Neuronal stem cell (in vitro differentiated cells): ENCODE measurements around the gene DCAF7.

Experiments used
- DNase-seq: peaks from one replicate; pipeline ENCODE4 v3.0.0-alpha.2; 2013; ENCODE audit warnings: low spot score
- H2AFZ ChIP-seq: one replicate; pipeline ENCODE4 v1.6.1; 2013; ENCODE audit warnings: mild to moderate bottlenecking, low read length, inconsistent platforms
- H2AK5ac ChIP-seq: 2 replicates; pipeline ENCODE4 v1.6.1; 2013; ENCODE audit warnings: low read depth, mild to moderate bottlenecking, inconsistent platforms, low read length, moderate library complexity, mixed read lengths
- H2BK120ac ChIP-seq: 2 replicates; pipeline ENCODE4 v1.6.1; 2013; ENCODE audit warnings: low read depth, mild to moderate bottlenecking, inconsistent platforms, low read length, moderate library complexity, mixed read lengths
- H2BK12ac ChIP-seq: one replicate; pipeline ENCODE4 v1.6.1; 2013; ENCODE audit warnings: low read length, inconsistent platforms
- H2BK15ac ChIP-seq: 2 replicates; pipeline ENCODE4 v1.6.1; 2013; ENCODE audit warnings: mild to moderate bottlenecking, low read length, inconsistent platforms, mixed read lengths
- H2BK5ac ChIP-seq: one replicate; pipeline ENCODE4 v1.6.1; 2013; ENCODE audit warnings: inconsistent platforms, mild to moderate bottlenecking, low read length, moderate library complexity
- H3K14ac ChIP-seq: one replicate; pipeline ENCODE4 v1.6.1; 2013; ENCODE audit warnings: low read length, inconsistent platforms
- H3K18ac ChIP-seq: 2 replicates; pipeline ENCODE4 v1.6.1; 2013; ENCODE audit warnings: low read length, inconsistent platforms
- H3K23ac ChIP-seq: 2 replicates; pipeline ENCODE4 v1.6.1; 2013; ENCODE audit warnings: low read depth, mild to moderate bottlenecking, mixed read lengths, low read length, inconsistent platforms; ENCODE audit not compliant: poor library complexity
- H3K27ac ChIP-seq: replicated peaks from 3 replicates; pipeline ENCODE4 v1.5.1; 2013; ENCODE audit warnings: low read length, inconsistent platforms
- H3K27me3 ChIP-seq, 3 experiments: 2 replicates each; pipeline ENCODE4 v1.6.1; 2013; ENCODE audit warnings: low read length in 3 of 3, mild to moderate bottlenecking in 2 of 3, inconsistent platforms in 1 of 3, low read depth in 1 of 3, mixed read lengths in 1 of 3, moderate library complexity in 1 of 3; ENCODE audit not compliant: control insufficient read depth in 3 of 3, insufficient read depth in 3 of 3
- H3K36me3 ChIP-seq, 2 donors: replicated peaks in 1 of 2; 2 replicates each; pipeline ENCODE4 v1.6.1; 2013; ENCODE audit warnings: low read length in 2 of 2; ENCODE audit not compliant: control insufficient read depth in 2 of 2, insufficient read depth in 2 of 2
- H3K4ac ChIP-seq: 2 replicates; pipeline ENCODE4 v1.6.1; 2013; ENCODE audit warnings: inconsistent platforms, mild to moderate bottlenecking, low read length, moderate library complexity
- H3K4me1 ChIP-seq, 2 donors: 1 replicate in 1 of 2; 2 replicates in 1 of 2; pipeline ENCODE4 v1.6.1; 2013; ENCODE audit warnings: low read length in 2 of 2, low read depth in 1 of 2; ENCODE audit not compliant: control insufficient read depth in 2 of 2, insufficient read depth in 1 of 2
- H3K4me2 ChIP-seq: one replicate; pipeline ENCODE4 v1.6.1; 2013; ENCODE audit warnings: mild to moderate bottlenecking, low read length, inconsistent platforms; ENCODE audit not compliant: insufficient read depth, poor library complexity, severe bottlenecking
- H3K4me3 ChIP-seq, 2 donors: 2 replicates each; pipeline ENCODE4 v1.5.1; 2013; ENCODE audit warnings: low read length in 2 of 2, mild to moderate bottlenecking in 2 of 2, inconsistent platforms in 1 of 2, moderate library complexity in 1 of 2
- H3K79me1 ChIP-seq: one replicate; pipeline ENCODE4 v1.6.1; 2013; ENCODE audit warnings: low read depth, mild to moderate bottlenecking, inconsistent platforms, low read length, moderate library complexity
- H3K9ac ChIP-seq: one replicate; pipeline ENCODE4 v1.6.1; 2013; ENCODE audit warnings: mild to moderate bottlenecking, low read depth, low read length, inconsistent platforms; ENCODE audit not compliant: poor library complexity
- H3K9me3 ChIP-seq, 2 donors: replicated peaks in 1 of 2; 2 replicates each; pipeline versions ENCODE3 to v1.6.1; 2013; ENCODE audit warnings: low read length in 2 of 2, mild to moderate bottlenecking in 2 of 2, inconsistent platforms in 1 of 2, low read depth in 1 of 2, mixed read lengths in 1 of 2, moderate library complexity in 1 of 2; ENCODE audit not compliant: control insufficient read depth in 2 of 2, insufficient read depth in 1 of 2
- H4K8ac ChIP-seq: one replicate; pipeline ENCODE4 v1.6.1; 2013; ENCODE audit warnings: low read depth, mild to moderate bottlenecking, inconsistent platforms, low read length, moderate library complexity
- H4K91ac ChIP-seq: one replicate; pipeline ENCODE4 v1.6.1; 2013; ENCODE audit warnings: low read length, low read depth, mild to moderate bottlenecking, inconsistent platforms; ENCODE audit not compliant: poor library complexity
- WGBS, 2 donors: extraction: QIAGEN DNeasy Blood & Tissue Kit; methylation state at CpG; one replicate each; pipeline ENCODE4 v1.1.7; 2013; ENCODE audit warnings: missing lambda C conversion rate in 2 of 2, mixed read lengths in 1 of 2; ENCODE audit not compliant: insufficient read length in 2 of 2, insufficient replicate concordance in 1 of 2; ENCODE audit errors: extremely low coverage in 2 of 2; 5-methylcytosine and 5-hydroxymethylcytosine counted together

DCAF7 gene

DNA sequence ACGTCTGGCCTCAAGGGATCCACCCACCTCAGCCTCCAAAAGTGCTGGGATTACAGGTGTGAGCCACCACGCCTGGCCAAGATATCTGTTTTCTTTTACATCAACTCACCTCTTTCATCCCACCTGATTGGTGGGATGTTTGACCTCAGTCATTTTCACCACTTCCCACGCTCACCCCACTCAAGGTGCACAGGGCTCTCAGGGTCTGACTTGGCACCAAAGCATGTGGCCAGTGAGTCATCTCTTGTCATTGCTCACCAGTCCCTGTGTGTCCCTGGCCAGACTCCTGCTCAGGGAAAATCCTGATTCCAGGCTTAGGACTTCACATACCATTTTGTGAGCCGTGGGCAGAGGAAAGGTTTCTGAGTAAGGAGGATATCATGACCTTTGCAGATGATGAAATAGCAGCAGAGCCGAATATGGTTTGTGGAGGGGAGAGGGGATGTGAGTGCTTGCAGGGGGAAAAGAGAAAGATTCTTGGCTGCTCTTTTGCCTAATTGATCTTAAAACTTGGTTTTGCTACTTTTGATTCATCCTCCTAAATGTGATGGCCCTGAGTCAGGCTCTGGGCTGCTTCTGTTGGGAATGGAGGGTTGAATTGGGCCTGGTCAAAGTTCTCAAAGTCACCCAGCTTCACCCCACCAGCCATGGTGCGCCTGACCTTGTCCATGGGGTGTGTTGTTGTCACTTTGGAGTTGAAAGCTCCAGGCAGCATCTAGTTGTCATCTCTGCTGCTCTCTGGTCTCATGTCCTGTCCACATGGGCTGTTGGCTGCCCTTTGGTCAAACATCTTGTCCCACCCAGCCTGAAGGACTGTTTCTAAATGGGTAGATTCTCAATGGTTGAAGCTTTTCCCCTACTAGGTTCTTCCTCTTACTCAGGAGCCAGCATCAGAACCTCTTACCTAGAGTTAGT lies 33.1 kb upstream of the DCAF7 start:
- Histone ChIP-seq H2BK15ac (no peak overlapping the region), H2BK5ac (no peak overlapping the region), H3K27me3 (peaks cover 0 to 12% (median 2%) of the 10 kb centered on the region in 3 experiments), H3K4ac (no peak overlapping the region), H3K9me3 (no peaks in the 10 kb centered on the region), H3K79me1 (no peaks in the 10 kb centered on the region), H2AFZ (no peak overlapping the region), H3K27ac (no peak overlapping the region), H2AK5ac (no peak overlapping the region), H3K9ac (no peak overlapping the region), H2BK12ac (no peak overlapping the region), H2BK120ac (no peak overlapping the region), H3K18ac (no peak overlapping the region), H3K4me3 (no peak overlapping the region), H4K8ac (no peak overlapping the region), H3K23ac (no peak overlapping the region), H4K91ac (no peak overlapping the region), H3K36me3 (no peaks in the 10 kb centered on the region), H3K4me2 (no peak overlapping the region), H3K14ac (no peak overlapping the region), H3K4me1 (no peaks in the 10 kb centered on the region)
- DNase-seq = no peak
- WGBS, 2 donors = no CpG with 5 or more reads among the region's 6 CpGs

DNA sequence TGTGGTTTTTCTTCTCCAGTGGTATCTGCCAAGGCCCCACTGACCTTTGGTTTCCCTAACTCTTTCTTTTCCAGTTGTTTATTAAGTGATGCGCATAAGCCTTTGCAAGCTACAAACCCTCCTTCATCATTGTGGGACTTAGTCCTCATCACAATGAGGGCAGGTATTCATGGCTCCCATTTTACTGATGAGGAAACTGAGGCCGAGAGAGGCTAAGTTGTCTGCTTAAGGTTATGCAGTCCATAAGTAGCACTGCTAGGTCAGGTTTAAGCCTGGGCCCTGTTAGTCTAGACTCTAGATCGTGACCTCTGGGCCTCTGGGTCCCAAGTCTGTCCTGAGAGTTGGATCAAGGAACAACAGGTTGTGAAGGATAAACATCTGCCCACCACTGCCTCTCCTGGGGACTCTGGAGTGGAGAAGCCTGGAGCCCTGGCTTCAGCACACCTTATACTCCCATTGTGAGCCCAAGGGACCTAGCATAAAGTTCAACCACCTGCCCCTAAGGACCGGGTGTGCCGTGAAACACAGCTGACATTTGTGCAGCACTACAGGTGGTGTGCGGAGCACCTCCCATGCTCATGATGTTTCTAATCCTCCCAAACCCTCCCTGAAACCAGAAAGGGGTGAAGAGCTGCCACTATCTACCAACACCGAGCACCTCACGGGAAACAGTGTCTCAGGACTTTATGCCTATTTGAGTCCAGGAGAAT lies 32.3 kb upstream of the DCAF7 start:
- no peak for DNase-seq
- H3K9ac ChIP-seq = no peak overlapping the region
- H3K79me1 ChIP-seq = no peaks in the 10 kb centered on the region
- no CpG with 5 or more reads among the region's 8 CpGs for WGBS, 2 donors
- no peak overlapping the region for H2BK15ac ChIP-seq
- no peak overlapping the region for H4K8ac ChIP-seq
- no peaks in the 10 kb centered on the region for H3K36me3 ChIP-seq
- no peak overlapping the region for H2BK120ac ChIP-seq
- H3K4me3 ChIP-seq = no peak overlapping the region
- H3K23ac ChIP-seq = no peak overlapping the region
- no peak overlapping the region for H3K4me2 ChIP-seq
- H3K4ac ChIP-seq = no peak overlapping the region
- H3K4me1 ChIP-seq = no peaks in the 10 kb centered on the region
- H2AK5ac ChIP-seq = no peak overlapping the region
- no peak overlapping the region for H2BK12ac ChIP-seq
- H2BK5ac ChIP-seq = no peak overlapping the region
- no peak overlapping the region for H3K14ac ChIP-seq
- no peak overlapping the region for H4K91ac ChIP-seq
- no peak overlapping the region for H3K27ac ChIP-seq
- no peak overlapping the region for H3K18ac ChIP-seq
- no peak overlapping the region for H2AFZ ChIP-seq
- no peaks in the 10 kb centered on the region for H3K9me3 ChIP-seq
- H3K27me3 ChIP-seq = peaks cover 0 to 9% (median 2%) of the 10 kb centered on the region in 3 experiments

DNA sequence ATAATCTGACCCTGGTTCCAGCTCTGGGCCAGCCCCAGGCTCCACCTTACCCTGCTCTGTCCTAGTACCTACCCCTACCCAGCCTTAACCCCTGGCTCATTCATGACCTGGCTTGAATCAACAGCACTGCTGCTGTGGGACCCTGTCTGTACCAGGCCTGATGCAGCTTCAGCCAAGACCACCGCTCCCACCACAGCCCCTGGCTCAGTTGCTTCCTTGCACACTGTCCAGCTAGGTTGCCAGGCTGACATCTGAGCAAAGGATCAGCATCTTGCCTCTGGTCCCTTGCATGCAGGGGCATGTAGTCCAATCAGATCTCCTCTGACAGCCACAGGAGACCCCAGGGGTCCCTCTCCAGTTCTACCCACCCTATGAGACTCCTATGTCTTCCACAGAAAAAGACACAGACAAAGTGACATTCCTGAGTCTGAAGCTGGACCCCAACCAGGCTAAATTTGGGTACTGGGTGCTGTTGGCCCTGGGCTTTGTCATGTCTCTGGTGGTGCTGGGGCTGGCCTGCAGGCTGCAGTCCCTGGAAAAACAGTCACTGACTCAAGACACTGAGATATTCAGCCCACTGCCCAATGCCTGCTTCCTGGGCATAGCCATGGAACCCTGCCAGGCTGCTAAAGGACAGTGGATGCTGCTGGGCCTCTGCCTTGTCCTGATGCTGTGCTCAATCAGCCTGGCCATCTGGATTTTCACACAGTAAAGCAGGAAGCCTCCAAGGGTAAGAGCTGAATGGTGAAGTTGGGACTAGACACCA lies 31.0 kb upstream of the DCAF7 start:
- Histone ChIP-seq H3K23ac (no peak overlapping the region), H3K27me3 (peaks cover 0 to 21% (median 8%) of the 10 kb centered on the region in 3 experiments), H3K4ac (no peak overlapping the region), H2BK120ac (no peak overlapping the region), H3K18ac (no peak overlapping the region), H4K8ac (no peak overlapping the region), H3K9me3 (no peaks in the 10 kb centered on the region), H2BK15ac (peak overlapping the region; percentile 4), H4K91ac (no peak overlapping the region), H3K4me2 (no peak overlapping the region), H3K79me1 (no peaks in the 10 kb centered on the region), H3K27ac (no peak overlapping the region), H3K4me3 (peak overlapping the region in 1 of 2 donors; percentile 60), H3K4me1 (peaks cover 3 to 5% of the 10 kb centered on the region in 2 donors), H2BK5ac (no peak overlapping the region), H3K14ac (peak overlapping the region; percentile 23), H2AK5ac (no peak overlapping the region), H3K36me3 (no peaks in the 10 kb centered on the region), H2AFZ (no peak overlapping the region), H2BK12ac (no peak overlapping the region), H3K9ac (no peak overlapping the region)
- no CpG with 5 or more reads among the region's 1 CpG for WGBS, 2 donors
- DNase-seq = no peak
